ENCODE data around the gene HLA-DQA1.

The HLA-DQA1 gene

DNA sequence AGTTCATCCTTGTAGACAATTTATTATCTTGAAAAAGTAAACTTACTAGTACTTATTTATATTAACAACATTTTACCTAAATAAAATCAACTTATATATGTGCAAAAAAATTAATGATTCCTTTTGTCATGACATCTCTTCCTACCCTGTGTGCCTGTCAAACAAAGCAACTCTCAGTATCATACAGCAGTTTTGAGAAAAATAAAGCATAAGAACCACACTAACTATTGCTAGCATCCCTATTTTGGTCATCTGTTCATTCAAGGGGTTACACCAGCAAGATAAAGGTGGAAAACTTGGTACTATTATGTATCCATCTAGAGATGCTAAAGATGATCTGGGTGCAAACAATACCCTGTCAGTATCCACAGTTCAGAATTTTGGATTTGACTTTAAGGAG lies 40.2 kb upstream of the HLA-DQA1 start:
- Histone ChIP-seq H3K4me2 (no peak overlapping the region), H3K27me3 (ENCODE audit: insufficient read depth, low read depth) (no peaks in the 10 kb centered on the region), H3K4me3 (IDR thresholded peaks at IDR 0.05; ENCODE audit: insufficient read depth, low read depth, low read length) (no peak overlapping the region), H3K4me1 (ENCODE audit: low read depth, poor library complexity, severe bottlenecking) (no peaks in the 10 kb centered on the region), H2AFZ (ENCODE audit: low read depth) (no peak overlapping the region), H4K20me1 (ENCODE audit: insufficient read depth) (no peaks in the 10 kb centered on the region), H3K27ac (no peak overlapping the region), H3K79me2 (ENCODE audit: insufficient read depth, low read depth) (no peaks in the 10 kb centered on the region), H3K36me3 (ENCODE audit: insufficient read depth) (no peaks in the 10 kb centered on the region), H3K9ac (no peak overlapping the region)
- TF ChIP-seq, protein P1, sequence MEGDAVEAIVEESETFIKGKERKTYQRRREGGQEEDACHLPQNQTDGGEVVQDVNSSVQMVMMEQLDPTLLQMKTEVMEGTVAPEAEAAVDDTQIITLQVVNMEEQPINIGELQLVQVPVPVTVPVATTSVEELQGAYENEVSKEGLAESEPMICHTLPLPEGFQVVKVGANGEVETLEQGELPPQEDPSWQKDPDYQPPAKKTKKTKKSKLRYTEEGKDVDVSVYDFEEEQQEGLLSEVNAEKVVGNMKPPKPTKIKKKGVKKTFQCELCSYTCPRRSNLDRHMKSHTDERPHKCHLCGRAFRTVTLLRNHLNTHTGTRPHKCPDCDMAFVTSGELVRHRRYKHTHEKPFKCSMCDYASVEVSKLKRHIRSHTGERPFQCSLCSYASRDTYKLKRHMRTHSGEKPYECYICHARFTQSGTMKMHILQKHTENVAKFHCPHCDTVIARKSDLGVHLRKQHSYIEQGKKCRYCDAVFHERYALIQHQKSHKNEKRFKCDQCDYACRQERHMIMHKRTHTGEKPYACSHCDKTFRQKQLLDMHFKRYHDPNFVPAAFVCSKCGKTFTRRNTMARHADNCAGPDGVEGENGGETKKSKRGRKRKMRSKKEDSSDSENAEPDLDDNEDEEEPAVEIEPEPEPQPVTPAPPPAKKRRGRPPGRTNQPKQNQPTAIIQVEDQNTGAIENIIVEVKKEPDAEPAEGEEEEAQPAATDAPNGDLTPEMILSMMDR (conservative IDR thresholded peaks at IDR 0.05; ENCODE audit: low read depth, low read length) = no peak

DNA sequence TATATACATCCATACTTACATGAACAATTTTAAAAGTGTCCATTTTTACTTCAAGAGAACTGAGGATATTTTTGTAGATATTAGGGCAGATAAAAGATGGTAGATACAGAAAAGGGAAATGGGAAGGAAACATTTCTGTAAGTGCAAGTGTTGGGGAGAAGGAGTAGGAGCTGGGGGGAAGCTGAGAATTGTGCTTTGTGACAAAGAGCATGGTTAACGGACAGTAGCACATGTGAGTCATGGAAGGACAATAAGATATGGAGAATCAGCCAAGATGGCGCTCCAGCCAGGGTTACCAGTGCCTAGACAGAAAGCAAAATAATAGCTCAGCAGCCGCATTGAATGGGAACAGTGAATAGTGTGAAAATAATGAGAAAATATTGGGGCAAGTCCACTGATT lies 34.8 kb upstream of the HLA-DQA1 start:
- no peaks in the 10 kb centered on the region for H3K36me3 ChIP-seq (ENCODE audit: insufficient read depth)
- peaks cover 4% of the 10 kb centered on the region for H3K4me1 ChIP-seq (ENCODE audit: low read depth, poor library complexity, severe bottlenecking)
- no peak overlapping the region for H3K4me2 ChIP-seq
- H3K4me3 ChIP-seq (IDR thresholded peaks at IDR 0.05; ENCODE audit: insufficient read depth, low read depth, low read length) = no peak overlapping the region
- H3K79me2 ChIP-seq (ENCODE audit: insufficient read depth, low read depth) = no peaks in the 10 kb centered on the region
- H3K27ac ChIP-seq = no peak overlapping the region
- no peaks in the 10 kb centered on the region for H3K27me3 ChIP-seq (ENCODE audit: insufficient read depth, low read depth)
- no peak overlapping the region for H3K9ac ChIP-seq
- H4K20me1 ChIP-seq (ENCODE audit: insufficient read depth) = no peaks in the 10 kb centered on the region
- H2AFZ ChIP-seq (ENCODE audit: low read depth) = no peak overlapping the region
- TF ChIP-seq, protein P1 (conservative IDR thresholded peaks at IDR 0.05; ENCODE audit: low read depth, low read length) = no peak

- no peak overlapping the region for H2AFZ ChIP-seq (ENCODE audit: low read depth)
- no peaks in the 10 kb centered on the region for H3K79me2 ChIP-seq (ENCODE audit: insufficient read depth, low read depth)
- H3K36me3 ChIP-seq (ENCODE audit: insufficient read depth) = no peaks in the 10 kb centered on the region
- H3K4me3 ChIP-seq (IDR thresholded peaks at IDR 0.05; ENCODE audit: insufficient read depth, low read depth, low read length) = no peak overlapping the region
- H3K27me3 ChIP-seq (ENCODE audit: insufficient read depth, low read depth) = no peaks in the 10 kb centered on the region
- H3K4me2 ChIP-seq = no peak overlapping the region
- peaks cover 8% of the 10 kb centered on the region for H3K4me1 ChIP-seq (ENCODE audit: low read depth, poor library complexity, severe bottlenecking)
- TF ChIP-seq, protein P1 (conservative IDR thresholded peaks at IDR 0.05; ENCODE audit: low read depth, low read length) = no peak
- H3K9ac ChIP-seq = no peak overlapping the region
- no peaks in the 10 kb centered on the region for H4K20me1 ChIP-seq (ENCODE audit: insufficient read depth)
- H3K27ac ChIP-seq = no peak overlapping the region
These were observed 34.0 kb upstream of the HLA-DQA1 start for GRCh38 chr6:32603222-32603621.

DNA sequence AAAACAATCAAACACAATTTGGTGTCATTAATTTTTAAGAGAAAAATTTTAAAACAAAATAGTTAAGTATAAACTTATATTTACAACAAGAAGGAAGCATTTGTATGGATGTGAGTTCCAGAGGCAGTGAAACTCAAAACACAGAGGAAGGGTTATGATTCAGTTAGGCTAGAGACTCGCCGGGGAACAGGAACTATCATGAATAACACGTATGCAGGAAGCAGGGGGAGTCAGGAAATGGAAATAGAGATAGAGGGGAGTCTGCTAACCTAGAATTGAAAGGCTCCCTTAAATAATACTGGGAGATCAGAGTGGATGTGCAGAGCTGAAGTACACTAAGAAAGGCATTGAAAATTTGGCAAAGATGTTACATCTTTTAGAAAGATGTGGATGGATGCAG lies 33.3 kb upstream of the HLA-DQA1 start:
- H3K4me3 ChIP-seq (IDR thresholded peaks at IDR 0.05; ENCODE audit: insufficient read depth, low read depth, low read length) = no peak overlapping the region
- TF ChIP-seq, protein P1 (conservative IDR thresholded peaks at IDR 0.05; ENCODE audit: low read depth, low read length) = no peak
- no peaks in the 10 kb centered on the region for H3K27me3 ChIP-seq (ENCODE audit: insufficient read depth, low read depth)
- no peak overlapping the region for H2AFZ ChIP-seq (ENCODE audit: low read depth)
- no peaks in the 10 kb centered on the region for H3K79me2 ChIP-seq (ENCODE audit: insufficient read depth, low read depth)
- H3K4me2 ChIP-seq = no peak overlapping the region
- H3K27ac ChIP-seq = no peak overlapping the region; the same call in 1 of the 2 replicates
- H3K4me1 ChIP-seq (ENCODE audit: low read depth, poor library complexity, severe bottlenecking) = peaks cover 9% of the 10 kb centered on the region
- H3K9ac ChIP-seq = no peak overlapping the region
- H3K36me3 ChIP-seq (ENCODE audit: insufficient read depth) = no peaks in the 10 kb centered on the region
- no peaks in the 10 kb centered on the region for H4K20me1 ChIP-seq (ENCODE audit: insufficient read depth)

Data from KMS-11 (cell line).